ENCODE data around the gene NUP98. TPM values are rescaled to one million over a fixed set of nuclear protein-coding genes. Genes with fewer than 3 reads are reported as not detected.

The NUP98 gene
- polyA plus RNA-seq, 2 of the 4 experiments (the other 2 are of a cell fraction): 54.2 to 121 TPM

GRCh38 chr11:3686751-3687150 is 110.6 kb downstream of the NUP98 start:
- H3K4me2 ChIP-seq: no peak overlapping the region
- no peak for FAIRE-seq
- no peak for DNase-seq (ENCODE audit: low read depth in 1 of 2, low spot score in 1 of 2)
- no peak overlapping the region for H3K4me3 ChIP-seq
- ChIA-PET CTCF (no interaction called here), POLR2A (no interaction called here)
- WGBS (ENCODE audit: missing lambda C conversion rate): 81% methylated on average over 4 of the region's 4 CpGs
- TF ChIP-seq KDM1A (IDR thresholded peaks at IDR 0.05; ENCODE audit: low read depth): no peak
- TF ChIP-seq POLR2A (IDR thresholded peaks at IDR 0.05; ENCODE audit: low read length): no peak
- no peak for TF ChIP-seq PHF8 (IDR thresholded peaks at IDR 0.05; ENCODE audit: borderline replicate concordance, low read depth)
- TF ChIP-seq HMGXB4 (CRISPR knock-in tag; IDR thresholded peaks at IDR 0.05; ENCODE audit: borderline replicate concordance): no peak
- no peak for TF ChIP-seq JUNB (IDR thresholded peaks at IDR 0.05)
- TF ChIP-seq RARB (CRISPR knock-in tag; IDR thresholded peaks at IDR 0.05): no peak
- TF ChIP-seq SMC3 (IDR thresholded peaks at IDR 0.05): no peak
- TF ChIP-seq PBX3 (IDR thresholded peaks at IDR 0.05): no peak
- H3K27ac ChIP-seq: no peak overlapping the region
- no peaks in the 10 kb centered on the region for H3K9me3 ChIP-seq
- ATAC-seq: no peak
- no peaks in the 10 kb centered on the region for H3K4me1 ChIP-seq

DNA sequence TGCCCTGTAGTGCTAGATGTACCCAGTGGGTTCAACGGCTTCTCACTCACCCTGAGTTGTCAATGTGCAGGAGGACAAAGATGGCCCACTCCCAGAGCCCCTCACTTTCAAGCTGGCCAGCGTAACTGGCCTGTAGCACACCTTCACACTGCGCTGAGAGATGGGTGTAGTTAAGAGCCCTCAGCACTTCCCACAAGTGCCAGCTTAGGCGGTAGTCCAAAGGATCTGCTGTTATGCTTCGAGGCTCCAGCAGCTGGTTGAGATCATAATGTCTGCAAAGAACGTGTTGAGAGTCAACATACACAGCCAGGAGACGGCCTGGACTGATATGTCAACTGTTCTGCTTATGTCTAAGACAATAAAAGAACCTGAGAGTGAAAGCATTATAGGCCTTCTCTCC is 111.4 kb downstream of the NUP98 start:
- 93% methylated on average over 6 of the region's 7 CpGs for WGBS (ENCODE audit: missing lambda C conversion rate)
- TF ChIP-seq ZSCAN20 (CRISPR knock-in tag; IDR thresholded peaks at IDR 0.05) (no peak), BCL3 (IDR thresholded peaks at IDR 0.05) (no peak), EHF (CRISPR knock-in tag; IDR thresholded peaks at IDR 0.05) (no peak), FOSL2 (IDR thresholded peaks at IDR 0.05) (no peak), FOSL2 (CRISPR knock-in tag; IDR thresholded peaks at IDR 0.05) (no peak), RAD21 (conservative IDR thresholded peaks at IDR 0.05 in 1 of 2, IDR thresholded peaks at IDR 0.05 in 1 of 2) (no peak)
- H3K27ac ChIP-seq: no peak overlapping the region
- CTCF ChIA-PET: no interaction called here
- FAIRE-seq (no peak), ATAC-seq (peak; percentile 33 to 34; a peak in 3 of 6 replicates), DNase-seq (ENCODE audit: low read depth in 1 of 2, low spot score in 1 of 2) (no peak)
- H3K9me3 ChIP-seq: no peaks in the 10 kb centered on the region
- no peak overlapping the region for H3K4me2 ChIP-seq
- no peak overlapping the region for H3K4me3 ChIP-seq
- no peaks in the 10 kb centered on the region for H3K4me1 ChIP-seq
- POLR2A ChIA-PET: no interaction called here

DNA sequence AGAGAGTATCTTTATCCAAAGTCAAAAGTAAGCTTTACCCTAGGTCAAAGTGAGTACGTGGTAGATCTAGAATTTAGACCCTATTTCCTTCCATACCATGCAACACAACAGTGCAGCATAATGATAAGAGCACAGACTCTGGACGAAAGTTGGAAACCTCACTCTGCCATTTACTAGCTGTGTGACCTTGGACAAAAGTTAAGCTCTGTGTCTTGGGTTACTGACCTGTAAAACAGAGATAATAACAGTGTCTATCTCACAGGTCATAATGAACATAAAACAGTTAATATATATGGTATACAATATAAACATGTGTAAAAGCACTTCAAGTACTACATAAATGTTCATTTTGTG is 112.6 kb downstream of the NUP98 start:
- Histone ChIP-seq H3K27ac (no peak overlapping the region), H3K4me2 (no peak overlapping the region), H3K4me1 (no peaks in the 10 kb centered on the region), H3K9me3 (no peaks in the 10 kb centered on the region), H3K4me3 (no peak overlapping the region)
- CTCF ChIA-PET: interaction anchor here (0.7 to 1.2 kb wide), 3 partner anchors 10 to 30 kb away, joined by 3 read pairs; no protein-coding TSS in a partner anchor
- WGBS (ENCODE audit: missing lambda C conversion rate): 88% methylated on average over 2 of the region's 2 CpGs
- no peak for TF ChIP-seq RCOR1 (IDR thresholded peaks at IDR 0.05; ENCODE audit: low read depth, low read length)
- TF ChIP-seq FOXS1 (CRISPR knock-in tag; IDR thresholded peaks at IDR 0.05): no peak
- no peak for TF ChIP-seq CTCF (IDR thresholded peaks at IDR 0.05)
- no peak for TF ChIP-seq ZC3H11A (IDR thresholded peaks at IDR 0.05)
- TF ChIP-seq, protein P1, sequence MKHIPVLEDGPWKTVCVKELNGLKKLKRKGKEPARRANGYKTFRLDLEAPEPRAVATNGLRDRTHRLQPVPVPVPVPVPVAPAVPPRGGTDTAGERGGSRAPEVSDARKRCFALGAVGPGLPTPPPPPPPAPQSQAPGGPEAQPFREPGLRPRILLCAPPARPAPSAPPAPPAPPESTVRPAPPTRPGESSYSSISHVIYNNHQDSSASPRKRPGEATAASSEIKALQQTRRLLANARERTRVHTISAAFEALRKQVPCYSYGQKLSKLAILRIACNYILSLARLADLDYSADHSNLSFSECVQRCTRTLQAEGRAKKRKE (CRISPR knock-in tag; IDR thresholded peaks at IDR 0.05; ENCODE audit: low read depth): no peak
- no peak for TF ChIP-seq POLR2AphosphoS2 (conservative IDR thresholded peaks at IDR 0.05; ENCODE audit: low read length)
- TF ChIP-seq ZSCAN20 (CRISPR knock-in tag; IDR thresholded peaks at IDR 0.05): no peak
- no peak for TF ChIP-seq MAFK (IDR thresholded peaks at IDR 0.05; ENCODE audit: partially characterized antibody)
- TF ChIP-seq CEBPB (IDR thresholded peaks at IDR 0.05): no peak
- no peak for TF ChIP-seq EHMT2 (IDR thresholded peaks at IDR 0.05; ENCODE audit: low read depth)
- TF ChIP-seq NR3C1 (IDR thresholded peaks at IDR 0.05): no peak
- TF ChIP-seq RFX5 (IDR thresholded peaks at IDR 0.05): no peak
- no peak for TF ChIP-seq MYC (IDR thresholded peaks at IDR 0.05; ENCODE audit: borderline replicate concordance, low read length)
- FAIRE-seq: no peak
- POLR2A ChIA-PET: no interaction called here
- no peak for DNase-seq (ENCODE audit: low read depth in 1 of 2, low spot score in 1 of 2)
- no peak for ATAC-seq

Measured in A549 (cell line).